Endothelial cell of hepatic sinusoid (primary cell): ENCODE measurements around the gene VPS11.
"Not testable (repeated sequence)": the region's sequence is repeated elsewhere in the genome, so short reads cannot be mapped to it uniquely, and the experiment has no call there.

ENCODE experiments used
- in situ Hi-C: cut with HindIII; loops from 2 replicates; pipeline ENCODE4 v1.10.0; 2017; ENCODE audit warnings: low sequenced_read_pairs

Gene VPS11

GRCh38 chr11:119067371-119068222 lies at the start of gene VPS11:
VPS11 (plus strand) TSS chr11:119067818; CDS start chr11:119067824, 6 bp downstream.
- in situ Hi-C loops: no loop called here

- in situ Hi-C loops: loop anchor here (5.0 kb wide), 1 partner anchor 84 kb away; the partner anchor contains the start of gene DPAGT1
Measured at GRCh38 chr11:119018074-119018938, 49.3 kb upstream of the VPS11 start, which contains the start of the genes RPS25 and TRAPPC4. RPS25 (minus strand) TSS chr11:119018343; CDS start chr11:119018284, 59 bp downstream. TRAPPC4 (plus strand) TSS chr11:119018766; CDS start chr11:119018796, 30 bp downstream.

- in situ Hi-C loops: loop anchor here (5.0 kb wide), 1 partner anchor 82 kb away; the partner anchor contains the start of gene DPAGT1
Measured at GRCh38 chr11:119019996-119020395, 47.6 kb upstream of the VPS11 start.

- in situ Hi-C loops: no loop called here
Measured at GRCh38 chr11:119021631-119022030, 46.0 kb upstream of the VPS11 start.

GRCh38 chr11:119023741-119024140 lies 43.9 kb upstream of the VPS11 start:
- in situ Hi-C loops: no loop called here

GRCh38 chr11:119024430-119025098 lies 43.1 kb upstream of the VPS11 start:
- in situ Hi-C loops: no loop called here

- in situ Hi-C loops: no loop called here
Measured at GRCh38 chr11:119025099-119025473, 42.5 kb upstream of the VPS11 start.

- in situ Hi-C loops: no loop called here
Measured at GRCh38 chr11:119025541-119025940, 42.1 kb upstream of the VPS11 start.

- in situ Hi-C loops: no loop called here
Measured at GRCh38 chr11:119025978-119026766, 41.4 kb upstream of the VPS11 start.

- in situ Hi-C loops: no loop called here
Measured at GRCh38 chr11:119026970-119027369, 40.6 kb upstream of the VPS11 start.

- in situ Hi-C loops: no loop called here
Measured at GRCh38 chr11:119027561-119028345, 39.9 kb upstream of the VPS11 start.

GRCh38 chr11:119028346-119029068 lies 39.1 kb upstream of the VPS11 start:
- in situ Hi-C loops: no loop called here

GRCh38 chr11:119029069-119029339 lies 38.6 kb upstream of the VPS11 start:
- in situ Hi-C loops: no loop called here

GRCh38 chr11:119029340-119030028 lies 38.1 kb upstream of the VPS11 start:
- in situ Hi-C loops: no loop called here

- in situ Hi-C loops: no loop called here
Measured at GRCh38 chr11:119030029-119030328, 37.6 kb upstream of the VPS11 start.

GRCh38 chr11:119030329-119031047 lies 37.1 kb upstream of the VPS11 start, which contains the start of gene SLC37A4:
SLC37A4 (minus strand) TSS chr11:119030877.
- in situ Hi-C loops: no loop called here

- in situ Hi-C loops: no loop called here
Measured at GRCh38 chr11:119031912-119032280, 35.7 kb upstream of the VPS11 start.

GRCh38 chr11:119033421-119033820 lies 34.2 kb upstream of the VPS11 start:
- in situ Hi-C loops: not testable (repeated sequence)
